Endothelial cell of hepatic sinusoid (primary cell): ENCODE results near the gene PRM1.

Source experiments
- in situ Hi-C: cut with HindIII; loops from 2 replicates; pipeline ENCODE4 v1.10.0; 2017; ENCODE audit warnings: low sequenced_read_pairs

The PRM1 gene, protein sequence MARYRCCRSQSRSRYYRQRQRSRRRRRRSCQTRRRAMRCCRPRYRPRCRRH

DNA sequence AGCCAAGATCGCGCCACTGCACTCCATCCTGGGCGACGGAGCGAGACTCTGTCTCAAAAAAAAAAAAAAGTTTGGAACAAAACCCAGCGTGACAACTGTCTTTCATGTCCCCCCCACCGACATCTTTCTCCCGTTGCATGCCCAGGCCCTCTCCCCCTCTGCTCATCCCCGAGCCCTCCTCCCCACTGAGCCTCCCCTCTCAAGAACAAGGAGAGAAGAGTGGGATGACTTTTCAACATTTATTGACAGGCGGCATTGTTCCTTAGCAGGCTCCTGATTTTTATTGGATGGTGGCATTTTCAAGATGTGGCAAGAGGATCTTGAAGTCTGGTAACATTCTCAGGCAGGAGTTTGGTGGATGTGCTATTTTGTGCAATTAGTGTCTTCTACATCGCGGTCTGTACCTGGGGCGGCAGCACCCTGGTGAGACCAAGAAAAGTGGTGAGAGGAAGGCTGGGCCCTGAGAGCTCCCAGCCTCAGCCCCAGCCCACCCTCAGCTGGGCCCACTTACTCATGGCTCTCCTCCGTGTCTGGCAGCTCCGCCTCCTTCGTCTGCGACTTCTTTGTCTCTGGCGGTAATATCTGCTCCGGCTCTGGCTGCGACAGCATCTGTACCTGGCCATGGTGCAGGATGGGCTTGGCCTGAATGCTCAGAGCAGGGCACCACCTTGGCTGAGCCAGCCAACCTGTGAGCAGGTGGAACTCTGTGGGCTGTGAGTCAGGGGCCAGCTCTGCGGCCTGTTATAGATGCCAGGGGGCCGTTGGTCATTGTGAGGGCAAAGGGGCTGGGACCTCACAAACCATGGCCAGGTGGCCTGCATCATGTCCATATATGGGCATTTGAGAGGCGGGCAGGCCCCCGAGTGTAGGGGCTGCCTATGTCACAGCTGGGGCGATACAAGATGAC, at the start of gene PRM1:
Gene PRM1, minus strand, starts transcription at position 715 of the 907 bp plus-strand sequence. Its CDS starts 92 bp downstream, at position 623.
- in situ Hi-C loops = no loop called here

DNA sequence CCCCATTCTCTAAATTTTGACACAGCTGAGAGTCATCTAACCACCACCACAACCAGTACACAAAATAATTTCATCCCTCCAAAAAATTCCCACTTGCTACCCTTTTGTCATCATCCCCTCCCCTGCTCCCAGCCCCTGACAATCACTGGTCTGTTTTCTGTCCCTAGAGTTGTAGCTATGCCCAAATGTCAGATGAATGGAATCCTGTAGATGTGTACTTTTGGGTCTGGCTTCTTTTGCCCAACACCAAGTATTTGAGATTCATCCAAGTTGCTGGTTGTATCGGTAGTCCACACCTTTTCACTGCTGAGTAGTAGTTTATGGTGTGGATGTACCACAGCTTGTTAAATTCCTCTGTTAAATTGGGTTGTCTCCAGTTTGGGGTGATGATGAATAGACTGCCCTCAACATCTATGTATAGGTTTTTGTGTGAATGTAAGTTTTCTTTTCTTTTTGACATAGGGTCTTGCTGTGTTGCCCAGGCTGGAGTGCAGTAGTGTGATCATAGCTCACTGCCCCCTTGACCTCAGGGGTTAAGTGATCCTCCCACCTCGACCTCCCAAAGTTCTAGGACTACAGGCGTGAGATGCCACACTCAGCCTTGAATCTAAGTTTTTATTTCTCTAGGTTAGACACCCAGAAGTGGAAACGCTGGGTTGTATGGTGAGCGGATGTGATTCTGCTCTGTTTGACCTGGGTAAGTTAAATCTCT, 49.6 kb upstream of the PRM1 start:
- in situ Hi-C loops = no loop called here

DNA sequence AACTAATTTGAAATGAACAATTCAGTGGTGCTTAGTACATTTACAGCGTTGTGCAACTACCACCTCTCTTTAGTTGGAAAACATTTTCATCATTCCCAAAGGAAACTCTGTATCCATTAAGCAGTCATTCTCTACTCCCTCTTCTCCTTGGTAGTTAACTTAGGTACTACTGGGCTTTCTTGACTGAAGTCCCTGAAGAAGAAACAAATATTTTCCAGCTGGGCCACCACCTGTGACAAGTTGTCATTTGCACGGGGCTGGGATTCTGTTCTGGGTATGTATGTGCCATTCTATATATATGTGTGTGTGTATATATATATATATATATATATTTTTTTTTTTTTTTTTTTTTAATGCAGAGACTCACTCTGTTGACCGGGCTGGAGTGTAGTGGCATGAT, 48.8 kb upstream of the PRM1 start:
- in situ Hi-C loops = no loop called here

DNA sequence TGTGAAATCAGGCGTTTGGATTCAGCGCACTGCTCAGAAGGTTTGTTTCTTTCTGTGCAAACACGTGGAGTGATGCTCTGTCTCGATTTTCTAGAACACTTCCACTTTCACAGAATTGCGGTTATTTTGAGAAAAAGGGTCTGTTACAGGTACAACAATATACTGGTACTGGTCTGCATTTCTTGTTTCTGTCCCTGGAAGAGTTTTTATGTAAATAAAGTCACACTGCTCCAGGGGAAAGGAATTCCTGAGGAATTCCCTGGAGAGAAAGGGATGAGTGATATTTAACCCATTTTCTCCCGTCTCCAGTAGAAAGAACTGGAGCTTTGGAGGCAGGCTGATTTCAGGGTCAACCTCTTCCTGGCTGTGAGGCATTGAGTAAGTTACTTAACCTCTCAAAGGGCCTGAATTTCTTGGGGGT, 48.0 kb upstream of the PRM1 start:
- in situ Hi-C loops = no loop called here

DNA sequence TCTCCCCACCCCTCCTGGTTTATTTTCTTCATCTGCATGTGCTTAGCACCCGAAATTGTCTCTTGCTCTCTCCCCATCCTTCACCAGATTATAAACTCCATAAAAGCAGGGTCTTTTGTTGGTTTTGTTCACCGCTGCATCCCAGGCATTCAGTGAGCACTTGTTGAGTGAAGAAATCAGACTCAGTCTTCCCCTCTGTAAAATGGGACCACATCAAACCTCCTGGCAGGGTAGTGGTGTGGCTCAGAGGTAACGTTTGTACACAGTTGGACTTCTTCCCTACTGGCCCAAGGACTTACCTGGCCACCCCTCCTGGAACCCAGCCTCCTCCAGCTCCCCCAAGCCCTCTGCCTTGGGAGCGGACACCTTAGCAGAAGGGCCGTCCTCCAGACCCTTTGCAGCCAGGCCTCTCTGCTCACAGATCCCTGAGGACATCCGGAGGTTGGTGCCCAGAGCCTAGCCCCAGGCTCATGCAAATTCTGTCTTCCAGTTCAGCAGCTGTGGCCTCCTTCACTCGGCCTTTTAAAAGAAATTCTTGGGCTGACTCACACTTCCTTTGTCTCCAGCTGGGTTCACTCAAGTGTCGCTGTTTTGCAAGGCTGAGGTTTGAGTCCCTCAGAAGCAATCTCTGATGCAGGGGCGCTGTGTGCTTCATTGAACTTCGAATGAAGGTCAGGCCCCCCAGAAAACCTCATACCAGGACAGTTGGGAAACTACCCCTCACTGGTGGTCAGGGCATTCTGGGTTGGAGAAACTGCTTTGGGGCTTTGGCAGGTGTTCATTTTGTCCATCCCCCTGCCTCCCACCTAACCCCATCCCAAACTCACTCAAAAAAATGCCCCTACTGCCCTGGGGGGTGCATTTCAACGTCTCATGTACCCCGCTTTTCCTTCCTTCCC, 47.3 kb upstream of the PRM1 start:
- in situ Hi-C loops = no loop called here

DNA sequence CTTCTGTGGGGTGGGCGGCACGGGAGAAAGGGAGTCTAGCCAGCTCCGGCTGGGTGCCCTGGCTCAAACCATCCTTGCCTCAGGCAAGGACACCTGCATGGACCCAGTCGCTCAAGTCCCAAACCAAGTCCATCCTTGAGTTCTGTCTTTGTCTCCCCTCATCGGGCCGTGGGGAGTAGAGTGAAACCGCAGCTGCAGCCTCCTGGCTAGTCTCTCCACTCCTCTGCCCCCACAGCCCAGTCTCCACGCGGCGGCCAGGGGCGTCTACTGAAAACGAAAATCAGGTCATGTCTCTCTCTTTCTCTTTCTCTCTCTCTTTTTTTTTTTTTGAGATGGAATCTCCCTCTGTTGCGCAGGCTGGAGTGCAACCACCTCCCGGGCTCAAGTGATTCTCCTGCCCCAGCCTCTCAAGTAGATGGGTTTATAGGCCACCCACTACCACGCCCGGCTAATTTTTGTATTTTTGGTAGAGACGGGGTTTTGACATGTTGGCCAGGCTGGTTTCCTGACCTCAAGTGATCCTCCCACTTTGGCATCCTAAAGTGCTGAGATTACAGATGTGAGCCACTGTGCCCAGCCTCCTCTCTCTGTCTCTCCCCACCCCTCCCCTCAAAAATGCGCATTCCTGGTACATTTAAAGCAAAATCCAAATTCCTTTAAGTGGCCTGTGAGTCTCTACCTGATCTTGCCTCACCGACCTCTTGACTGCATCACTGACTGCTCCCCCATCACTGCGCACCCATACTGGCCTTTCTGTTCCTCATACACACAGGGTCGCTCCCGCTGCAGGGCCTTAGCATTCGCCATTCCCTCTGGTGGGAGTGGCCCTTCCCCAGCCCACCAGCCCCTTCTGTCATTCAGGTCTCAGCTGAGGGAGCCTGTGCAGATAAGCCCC, 46.4 kb upstream of the PRM1 start:
- in situ Hi-C loops = no loop called here

DNA sequence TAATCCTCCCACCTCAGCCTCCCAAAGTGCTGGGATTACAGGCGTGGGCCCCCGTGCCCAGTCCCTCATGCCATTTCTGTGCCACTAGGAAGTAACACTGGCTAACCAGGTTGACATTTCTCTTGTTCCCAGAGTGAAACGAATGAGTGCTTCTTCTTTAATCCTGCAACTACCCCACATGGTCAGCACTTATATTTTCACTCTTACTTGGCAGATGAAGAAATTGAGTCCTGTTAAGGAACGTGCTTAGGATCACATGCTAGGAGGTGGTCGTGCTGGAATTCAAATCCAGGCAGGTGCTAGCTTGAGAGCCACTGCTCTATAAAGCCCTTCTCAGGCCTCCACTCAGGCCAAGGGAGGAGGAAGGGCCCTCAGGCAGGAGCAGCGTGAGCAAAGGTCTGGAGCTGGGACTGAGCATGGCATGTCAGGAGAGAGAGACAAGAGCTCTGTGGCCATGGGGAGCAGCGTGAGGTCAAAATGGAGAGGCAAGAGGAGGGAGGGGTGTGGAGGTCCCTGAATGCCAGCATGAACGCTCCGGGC, 45.7 kb upstream of the PRM1 start:
- in situ Hi-C loops = no loop called here

DNA sequence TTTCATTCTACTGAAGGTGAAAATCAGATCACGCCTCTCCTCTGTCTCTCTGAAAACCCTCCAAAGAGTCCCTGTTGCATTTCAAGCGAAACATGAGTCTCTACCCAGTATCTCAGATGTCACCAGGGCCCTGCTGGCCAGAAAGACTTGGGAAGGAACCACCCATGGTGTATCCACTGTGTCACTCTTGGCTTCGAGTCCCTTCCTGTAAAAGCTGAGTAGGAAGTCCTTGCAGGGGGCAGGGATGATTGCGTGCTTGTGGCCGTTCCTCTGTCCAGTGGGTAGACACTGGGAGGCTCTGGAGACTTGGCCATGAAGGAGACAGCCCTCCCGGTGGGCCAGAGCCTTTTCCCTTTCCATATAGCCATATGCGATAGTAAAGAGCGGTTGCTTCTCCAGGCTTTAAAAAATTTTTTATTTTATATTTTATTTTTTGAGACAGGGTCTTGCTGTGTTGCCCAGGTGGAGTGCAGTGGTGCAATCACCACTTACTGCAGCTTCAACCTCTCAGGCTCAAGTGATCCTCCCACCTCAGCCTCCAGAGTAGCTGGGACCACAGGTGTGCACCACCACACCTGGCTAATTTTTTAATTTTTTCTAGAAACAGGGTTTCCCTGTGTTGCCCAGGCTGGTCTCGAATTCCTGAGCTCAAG, 45.1 kb upstream of the PRM1 start:
- in situ Hi-C loops = no loop called here

DNA sequence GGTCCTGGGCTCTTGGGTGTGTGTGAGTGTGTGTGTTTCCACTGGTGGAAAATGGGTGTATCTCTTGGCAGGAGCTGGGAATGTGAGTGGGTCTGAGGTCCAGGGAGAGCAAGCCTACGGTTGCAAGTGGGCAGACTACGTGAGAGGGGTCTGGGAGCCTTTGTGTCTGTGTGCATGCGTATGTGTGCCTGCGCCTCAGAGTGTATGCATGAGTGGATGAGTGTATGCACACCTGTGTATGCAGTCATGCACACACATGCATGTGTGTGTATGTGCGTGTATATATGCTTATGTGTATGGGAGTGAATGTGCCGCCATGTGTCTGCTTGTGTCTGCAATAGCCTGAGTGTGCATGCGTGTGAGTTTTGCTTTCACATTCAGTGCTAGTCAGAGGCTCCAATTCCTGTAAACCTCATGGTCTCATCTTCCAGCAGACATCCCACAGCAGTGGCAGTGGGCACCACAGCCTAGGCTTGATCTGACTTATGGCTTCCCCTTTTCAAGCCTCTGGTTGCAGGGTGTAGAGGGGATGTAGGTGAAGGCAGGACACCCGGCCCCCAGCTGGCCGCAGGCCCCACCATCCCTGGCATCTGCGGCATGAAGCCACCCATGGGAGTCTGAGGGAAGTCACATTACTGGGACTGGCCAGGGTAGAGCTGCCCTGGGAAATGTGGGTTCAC, 44.4 kb upstream of the PRM1 start:
- in situ Hi-C loops = no loop called here

DNA sequence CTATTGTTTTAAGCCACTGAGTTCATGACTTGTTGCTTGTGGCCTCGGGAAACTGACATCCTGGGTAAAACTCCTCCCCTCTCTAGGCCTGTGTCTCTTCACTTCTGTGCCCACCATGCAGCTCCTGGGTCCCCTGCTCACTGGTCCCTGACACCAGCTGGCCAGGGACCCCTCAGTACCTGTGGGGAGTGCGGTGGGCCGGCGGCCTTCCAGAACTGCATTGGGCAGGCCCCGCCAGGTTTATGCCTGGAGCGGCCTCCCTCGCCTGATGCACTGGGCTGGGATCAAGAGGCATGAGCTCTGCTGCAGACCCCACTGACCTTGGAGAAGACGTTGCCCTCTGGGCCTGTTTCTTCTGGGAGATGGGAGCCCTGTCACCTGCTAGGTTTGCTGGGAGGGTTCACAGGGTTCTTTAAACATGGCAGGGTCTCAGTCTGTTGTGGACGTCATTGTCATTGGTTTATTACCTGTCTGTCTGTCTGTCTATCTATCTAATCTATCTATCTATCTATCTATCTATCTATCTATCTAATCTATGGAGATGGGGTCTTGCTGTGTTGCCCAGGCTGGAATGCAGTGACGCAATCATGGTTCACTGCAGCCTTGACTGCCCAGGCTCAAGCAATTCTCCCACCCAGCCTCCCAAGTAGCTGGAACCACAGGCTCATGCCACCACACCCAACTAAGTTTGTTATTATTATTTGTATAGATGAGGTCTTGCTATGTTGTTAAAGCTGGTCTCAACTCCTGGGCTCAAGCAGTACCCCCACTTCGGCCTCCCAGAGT, 42.6 kb upstream of the PRM1 start:
- in situ Hi-C loops = loop anchor here (5.0 kb wide), 1 partner anchor 46 kb away; the partner anchor contains the start of gene PRM2

DNA sequence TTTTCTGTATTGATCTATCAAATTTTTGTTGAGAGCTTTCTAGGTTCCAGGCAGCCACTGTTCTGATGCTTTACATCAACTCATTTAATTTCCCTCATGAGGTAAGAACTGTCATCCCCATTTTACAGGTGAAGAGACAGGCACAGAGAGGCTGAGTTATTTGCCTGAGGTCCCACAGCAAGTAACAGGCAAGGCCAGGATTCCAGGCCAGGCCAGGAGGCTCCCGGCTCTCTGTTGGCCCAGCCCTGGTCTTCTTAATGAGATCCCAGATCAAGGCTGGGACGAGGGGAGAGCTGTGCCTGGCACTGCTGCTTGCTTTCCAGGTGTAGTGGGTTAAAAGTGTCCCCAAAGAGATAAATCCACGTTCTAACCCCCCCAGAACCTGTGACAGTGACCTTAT, 41.7 kb upstream of the PRM1 start:
- in situ Hi-C loops = loop anchor here (5.0 kb wide), 1 partner anchor 46 kb away; the partner anchor contains the start of gene PRM2

DNA sequence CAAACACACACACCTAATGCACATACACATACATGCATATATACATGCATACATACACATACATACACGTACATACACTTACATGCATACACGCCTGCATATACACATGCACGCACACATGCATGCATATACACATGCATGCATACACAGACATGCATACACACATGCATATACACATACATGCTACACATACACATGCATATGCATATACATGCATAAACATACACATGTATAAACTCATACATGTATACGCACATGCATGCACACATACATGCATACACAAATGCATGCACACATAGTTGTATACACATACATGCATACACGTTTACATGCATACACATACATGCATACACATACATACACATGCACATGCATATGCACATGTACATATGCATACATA, 40.5 kb upstream of the PRM1 start:
- in situ Hi-C loops = loop anchor here (5.0 kb wide), 1 partner anchor 44 kb away; the partner anchor contains the start of gene PRM2

DNA sequence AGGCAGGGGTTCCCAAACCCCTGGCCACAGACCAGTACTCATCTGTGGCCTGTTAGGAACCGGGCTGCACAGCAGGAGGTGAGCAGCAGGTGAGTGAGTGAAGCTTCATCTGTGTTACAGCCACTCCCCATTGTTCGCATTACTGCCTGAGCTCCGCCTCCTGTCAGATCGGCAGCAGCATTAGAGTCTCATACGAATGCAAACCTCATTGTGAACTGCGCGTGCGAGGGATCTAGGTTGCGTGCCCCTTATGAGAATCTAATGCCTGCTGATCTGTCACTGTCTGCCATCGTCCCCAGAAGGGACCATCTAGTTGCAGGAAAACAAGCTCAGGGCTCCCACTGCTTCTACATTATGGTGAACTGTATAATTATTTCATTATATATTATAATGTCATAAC, 39.0 kb upstream of the PRM1 start:
- in situ Hi-C loops = loop anchor here (5.0 kb wide), 1 partner anchor 43 kb away; the partner anchor contains the start of gene PRM2

DNA sequence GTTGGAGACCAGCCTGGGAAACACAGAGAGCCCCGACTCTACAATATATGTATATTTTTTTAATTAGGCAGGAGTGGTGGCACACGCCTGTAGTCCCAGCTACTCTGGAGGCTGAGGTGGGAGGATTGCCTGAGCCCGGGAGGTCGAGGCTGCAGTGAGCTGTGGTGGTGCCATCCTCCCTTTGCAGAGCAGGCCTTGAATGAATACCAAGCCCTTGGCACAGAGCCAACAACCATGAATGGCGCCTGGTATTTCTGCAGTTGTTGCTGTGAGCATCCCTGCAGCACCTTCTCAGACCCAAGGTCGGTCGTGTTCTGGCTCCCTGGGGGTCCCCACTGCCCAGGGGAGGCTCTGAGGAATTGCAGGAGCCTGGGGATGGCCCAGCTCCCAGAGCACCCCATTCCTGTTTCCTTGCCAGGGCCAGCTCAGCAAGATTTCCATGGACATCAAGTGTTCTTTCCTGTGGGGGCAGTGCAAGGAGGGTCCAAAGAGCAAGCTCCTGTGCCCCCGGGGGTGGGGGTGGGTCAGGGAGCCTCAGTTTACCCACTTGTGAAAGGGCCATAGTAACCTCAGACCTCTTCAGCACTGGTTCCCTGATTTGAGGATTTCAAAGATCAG, 38.5 kb upstream of the PRM1 start:
- in situ Hi-C loops = loop anchor here (5.0 kb wide), 1 partner anchor 42 kb away; the partner anchor contains the start of gene PRM2

DNA sequence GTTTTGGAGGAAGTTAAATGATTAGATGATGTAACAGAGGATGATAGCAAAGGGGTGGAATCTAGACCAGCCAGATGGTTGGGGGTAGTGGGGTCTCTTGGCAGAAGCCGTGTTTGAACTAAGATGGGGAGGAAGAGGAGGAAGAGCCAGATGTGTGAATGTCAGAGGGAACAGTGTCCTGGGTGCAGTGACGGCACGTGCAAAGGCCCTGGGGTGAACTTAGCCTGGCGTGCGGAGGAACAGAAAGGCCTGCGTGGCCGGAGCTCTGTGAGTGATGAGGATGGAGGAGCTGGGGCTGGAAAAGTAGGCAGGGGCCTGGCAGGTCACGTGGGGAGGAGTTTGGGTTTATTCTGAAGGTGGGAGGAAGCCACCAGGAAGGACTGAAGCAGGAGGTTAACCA, 37.7 kb upstream of the PRM1 start:
- in situ Hi-C loops = no loop called here

DNA sequence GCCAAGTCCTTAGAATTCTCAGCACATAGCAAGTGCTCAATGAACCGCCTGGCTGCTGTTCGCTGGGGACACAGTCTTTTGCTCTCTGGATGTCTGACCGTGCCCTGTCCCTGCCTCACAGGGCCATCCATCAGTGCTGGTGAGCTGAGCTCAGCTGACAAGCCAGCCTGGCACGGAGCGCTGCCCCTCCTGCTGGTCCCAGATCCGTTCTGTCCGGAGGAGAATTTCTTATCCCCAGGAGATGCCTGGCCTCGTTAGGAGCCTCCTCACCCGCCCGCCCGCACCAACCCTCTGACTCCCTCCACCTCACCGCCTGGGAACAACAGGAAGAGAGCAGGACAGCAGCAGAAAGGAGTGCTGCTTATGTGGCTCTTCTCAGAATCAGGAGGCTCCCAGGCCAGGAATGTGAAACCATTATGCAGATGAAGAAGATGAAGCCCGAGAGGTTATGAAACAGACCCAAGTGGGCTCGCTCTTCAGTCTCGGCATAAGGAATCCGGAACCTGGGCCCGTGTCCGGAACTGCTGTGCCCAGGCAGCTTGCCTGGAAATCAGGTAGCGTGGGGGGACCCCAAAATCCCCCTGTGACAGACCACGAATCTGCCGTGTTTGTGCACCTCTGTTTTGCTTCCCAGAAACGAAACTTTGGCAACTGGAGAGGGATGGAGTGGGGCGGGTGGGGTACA, 35.3 kb upstream of the PRM1 start:
- in situ Hi-C loops = no loop called here
